Measurements from ENCODE around the gene PYCR2.

Gene PYCR2

DNA sequence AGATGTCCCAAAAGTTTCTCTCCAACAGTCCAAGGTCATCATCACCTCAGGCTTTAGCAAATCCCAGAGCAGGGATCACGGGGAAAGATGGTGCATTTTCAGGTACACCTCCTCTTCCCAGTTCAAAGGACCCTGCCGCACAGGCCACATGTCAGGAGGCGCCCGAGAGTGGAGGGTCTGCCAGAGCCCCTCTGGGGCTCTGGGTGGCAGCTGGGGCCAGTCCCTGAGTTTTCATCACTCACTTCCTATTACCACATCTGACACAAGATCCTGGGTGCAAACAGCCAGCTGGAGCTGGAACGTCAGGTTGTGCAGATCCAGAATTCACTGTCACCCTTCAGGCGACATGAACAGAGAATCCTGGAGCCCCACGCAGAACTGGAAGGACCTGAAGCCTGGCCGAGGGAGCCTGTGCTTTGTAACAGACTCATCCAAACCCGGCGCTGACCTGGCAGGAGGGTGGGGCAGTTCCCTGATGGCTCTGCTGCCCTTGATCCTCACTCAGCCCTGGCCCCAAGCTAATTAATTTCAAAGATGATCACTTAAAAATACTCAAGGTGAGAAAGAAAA, 50.7 kb downstream of the PYCR2 start:
- no peak for DNase-seq

DNA sequence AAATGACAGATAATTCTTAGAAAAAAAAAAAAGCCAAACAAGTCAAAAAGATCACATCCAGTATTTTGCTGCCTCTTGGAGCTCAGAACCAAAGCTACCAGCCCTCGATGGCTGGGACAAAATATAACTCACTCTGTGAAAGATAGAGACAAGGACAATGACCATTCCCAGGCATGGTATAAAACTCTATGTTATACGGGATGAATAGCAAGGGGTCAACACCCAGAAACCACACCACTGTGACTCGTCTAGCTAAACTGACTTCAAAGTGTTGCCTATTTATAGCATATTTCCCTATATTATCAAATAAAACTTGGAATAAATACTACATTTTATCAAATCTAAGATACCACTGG, 52.0 kb downstream of the PYCR2 start:
- DNase-seq: no peak

DNA sequence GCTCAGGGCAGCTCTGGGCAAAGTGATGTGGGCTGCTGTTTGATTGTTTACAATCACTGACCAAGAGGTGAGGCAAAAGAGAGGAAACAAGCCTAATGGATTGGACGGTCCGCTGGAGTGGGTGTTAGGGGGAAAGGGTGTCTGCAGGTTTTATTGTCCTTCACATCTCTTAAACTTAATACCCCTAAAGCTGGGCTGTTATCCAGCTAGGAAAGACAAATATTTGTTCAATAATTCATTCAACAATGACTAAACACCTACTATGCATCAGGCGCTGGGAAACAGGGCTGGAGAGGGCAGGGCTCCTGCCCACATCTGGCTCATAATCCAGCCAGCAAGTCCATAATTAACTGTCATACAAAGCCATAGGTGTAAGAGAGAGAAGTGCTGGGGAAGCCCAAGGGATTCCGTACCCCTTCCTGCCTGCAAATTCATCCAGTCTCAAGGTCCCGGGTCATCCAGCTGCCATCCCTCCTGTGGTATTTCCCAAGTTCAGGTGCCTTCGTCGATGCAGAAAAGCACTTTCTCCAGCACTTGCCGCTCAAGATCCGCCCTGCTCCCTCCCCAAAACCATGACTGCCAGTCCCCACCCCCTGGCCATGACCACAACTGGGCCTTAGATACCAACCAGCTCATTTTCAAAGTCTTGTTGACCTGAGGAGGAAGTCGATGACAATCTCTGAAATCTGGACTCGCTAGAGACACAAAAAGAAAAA, 52.5 kb downstream of the PYCR2 start:
- no peak for DNase-seq

DNA sequence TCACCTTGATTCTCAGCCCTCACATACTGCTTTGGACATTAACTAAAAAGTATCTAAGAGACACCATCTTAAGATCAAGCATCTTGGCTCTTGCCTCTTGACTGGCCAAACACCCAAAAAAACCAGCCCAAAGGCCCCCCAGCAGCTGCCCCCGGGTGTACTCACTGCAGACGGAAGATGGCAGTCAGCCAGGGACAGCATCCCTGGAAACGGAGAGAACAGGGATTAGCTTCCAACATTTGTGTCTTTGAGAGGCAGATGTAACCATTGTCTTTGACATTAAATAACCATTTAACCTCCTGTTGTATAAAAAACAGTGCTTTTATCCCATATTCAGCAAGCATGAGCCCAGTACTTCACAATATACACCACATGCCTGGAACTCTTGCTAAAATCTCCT, 53.1 kb downstream of the PYCR2 start:
- no peak for DNase-seq
